ENCODE data around the gene ANAPC16. TPM values are rescaled to one million over a fixed set of nuclear protein-coding genes. Genes with fewer than 3 reads are reported as not detected.

Gene ANAPC16
- total and polyA plus RNA-seq, 2 experiments from 2014 or later = 77.5 to 126 TPM

DNA sequence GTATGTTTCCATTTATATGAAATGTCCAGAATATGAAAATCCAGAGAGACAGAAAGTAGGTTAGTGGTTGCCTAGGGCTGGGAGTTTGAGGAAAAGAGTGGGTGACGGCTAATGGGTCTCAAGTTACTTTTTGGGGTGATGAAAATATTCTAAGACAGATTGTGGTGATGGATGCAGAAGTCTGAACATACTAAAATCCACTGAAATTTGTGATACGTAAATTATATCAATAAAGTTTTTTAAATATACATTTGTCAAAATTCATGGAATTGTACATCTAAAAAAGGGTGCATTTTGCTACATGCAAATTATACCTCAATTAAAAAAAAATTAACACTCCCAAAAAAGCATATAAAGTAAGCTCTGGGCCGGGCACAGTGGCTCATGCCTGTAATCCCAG lies 67.3 kb downstream of the ANAPC16 start:
- 0 out of 2 replicates have a peak, but pooled peaks cover 4% of the 10 kb centered on the region for H3F3A ChIP-seq (replicated peaks; ENCODE audit: low read depth)
- H3K27me3 ChIP-seq (ENCODE audit: insufficient read depth) = no peaks in the 10 kb centered on the region
- H3K36me3 ChIP-seq (ENCODE audit: insufficient read depth) = no peaks in the 10 kb centered on the region
- no peak for TF ChIP-seq ZNF331 (CRISPR knock-in tag; IDR thresholded peaks at IDR 0.05; ENCODE audit: low read depth)
- no peak for TF ChIP-seq EZH2 (IDR thresholded peaks at IDR 0.05; ENCODE audit: low read depth, unreplicated experiment)
- TF ChIP-seq, protein P1, sequence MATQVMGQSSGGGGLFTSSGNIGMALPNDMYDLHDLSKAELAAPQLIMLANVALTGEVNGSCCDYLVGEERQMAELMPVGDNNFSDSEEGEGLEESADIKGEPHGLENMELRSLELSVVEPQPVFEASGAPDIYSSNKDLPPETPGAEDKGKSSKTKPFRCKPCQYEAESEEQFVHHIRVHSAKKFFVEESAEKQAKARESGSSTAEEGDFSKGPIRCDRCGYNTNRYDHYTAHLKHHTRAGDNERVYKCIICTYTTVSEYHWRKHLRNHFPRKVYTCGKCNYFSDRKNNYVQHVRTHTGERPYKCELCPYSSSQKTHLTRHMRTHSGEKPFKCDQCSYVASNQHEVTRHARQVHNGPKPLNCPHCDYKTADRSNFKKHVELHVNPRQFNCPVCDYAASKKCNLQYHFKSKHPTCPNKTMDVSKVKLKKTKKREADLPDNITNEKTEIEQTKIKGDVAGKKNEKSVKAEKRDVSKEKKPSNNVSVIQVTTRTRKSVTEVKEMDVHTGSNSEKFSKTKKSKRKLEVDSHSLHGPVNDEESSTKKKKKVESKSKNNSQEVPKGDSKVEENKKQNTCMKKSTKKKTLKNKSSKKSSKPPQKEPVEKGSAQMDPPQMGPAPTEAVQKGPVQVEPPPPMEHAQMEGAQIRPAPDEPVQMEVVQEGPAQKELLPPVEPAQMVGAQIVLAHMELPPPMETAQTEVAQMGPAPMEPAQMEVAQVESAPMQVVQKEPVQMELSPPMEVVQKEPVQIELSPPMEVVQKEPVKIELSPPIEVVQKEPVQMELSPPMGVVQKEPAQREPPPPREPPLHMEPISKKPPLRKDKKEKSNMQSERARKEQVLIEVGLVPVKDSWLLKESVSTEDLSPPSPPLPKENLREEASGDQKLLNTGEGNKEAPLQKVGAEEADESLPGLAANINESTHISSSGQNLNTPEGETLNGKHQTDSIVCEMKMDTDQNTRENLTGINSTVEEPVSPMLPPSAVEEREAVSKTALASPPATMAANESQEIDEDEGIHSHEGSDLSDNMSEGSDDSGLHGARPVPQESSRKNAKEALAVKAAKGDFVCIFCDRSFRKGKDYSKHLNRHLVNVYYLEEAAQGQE (IDR thresholded peaks at IDR 0.05; ENCODE audit: unreplicated experiment) = no peak
- TF ChIP-seq NANOG (IDR thresholded peaks at IDR 0.05; ENCODE audit: borderline replicate concordance) = no peak
- no peak for TF ChIP-seq CREB1 (CRISPR knock-in tag; IDR thresholded peaks at IDR 0.05; ENCODE audit: low read depth)
- TF ChIP-seq, protein P2, sequence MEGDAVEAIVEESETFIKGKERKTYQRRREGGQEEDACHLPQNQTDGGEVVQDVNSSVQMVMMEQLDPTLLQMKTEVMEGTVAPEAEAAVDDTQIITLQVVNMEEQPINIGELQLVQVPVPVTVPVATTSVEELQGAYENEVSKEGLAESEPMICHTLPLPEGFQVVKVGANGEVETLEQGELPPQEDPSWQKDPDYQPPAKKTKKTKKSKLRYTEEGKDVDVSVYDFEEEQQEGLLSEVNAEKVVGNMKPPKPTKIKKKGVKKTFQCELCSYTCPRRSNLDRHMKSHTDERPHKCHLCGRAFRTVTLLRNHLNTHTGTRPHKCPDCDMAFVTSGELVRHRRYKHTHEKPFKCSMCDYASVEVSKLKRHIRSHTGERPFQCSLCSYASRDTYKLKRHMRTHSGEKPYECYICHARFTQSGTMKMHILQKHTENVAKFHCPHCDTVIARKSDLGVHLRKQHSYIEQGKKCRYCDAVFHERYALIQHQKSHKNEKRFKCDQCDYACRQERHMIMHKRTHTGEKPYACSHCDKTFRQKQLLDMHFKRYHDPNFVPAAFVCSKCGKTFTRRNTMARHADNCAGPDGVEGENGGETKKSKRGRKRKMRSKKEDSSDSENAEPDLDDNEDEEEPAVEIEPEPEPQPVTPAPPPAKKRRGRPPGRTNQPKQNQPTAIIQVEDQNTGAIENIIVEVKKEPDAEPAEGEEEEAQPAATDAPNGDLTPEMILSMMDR (conservative IDR thresholded peaks at IDR 0.05; ENCODE audit: low read depth in 2 of 2) = no peak
- TF ChIP-seq EZH2phosphoT487 (IDR thresholded peaks at IDR 0.05; ENCODE audit: unreplicated experiment) = no peak
- TF ChIP-seq POLR2AphosphoS5 (IDR thresholded peaks at IDR 0.05; ENCODE audit: low read depth) = no peak
- TF ChIP-seq ZNF462 (CRISPR knock-in tag; IDR thresholded peaks at IDR 0.05) = no peak
- TF ChIP-seq JUNB (IDR thresholded peaks at IDR 0.05; ENCODE audit: unreplicated experiment) = no peak
- TF ChIP-seq STAT1 (IDR thresholded peaks at IDR 0.05; ENCODE audit: unreplicated experiment) = no peak
- TF ChIP-seq, protein P3, sequence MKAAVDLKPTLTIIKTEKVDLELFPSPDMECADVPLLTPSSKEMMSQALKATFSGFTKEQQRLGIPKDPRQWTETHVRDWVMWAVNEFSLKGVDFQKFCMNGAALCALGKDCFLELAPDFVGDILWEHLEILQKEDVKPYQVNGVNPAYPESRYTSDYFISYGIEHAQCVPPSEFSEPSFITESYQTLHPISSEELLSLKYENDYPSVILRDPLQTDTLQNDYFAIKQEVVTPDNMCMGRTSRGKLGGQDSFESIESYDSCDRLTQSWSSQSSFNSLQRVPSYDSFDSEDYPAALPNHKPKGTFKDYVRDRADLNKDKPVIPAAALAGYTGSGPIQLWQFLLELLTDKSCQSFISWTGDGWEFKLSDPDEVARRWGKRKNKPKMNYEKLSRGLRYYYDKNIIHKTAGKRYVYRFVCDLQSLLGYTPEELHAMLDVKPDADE (IDR thresholded peaks at IDR 0.05) = no peak
- no peak for TF ChIP-seq ZNF114 (CRISPR knock-in tag; IDR thresholded peaks at IDR 0.05)
- no peak overlapping the region for H3K4me3 ChIP-seq
- Mint-ChIP-seq H3K36me3 (ENCODE audit: low read depth) (no peaks in the 10 kb centered on the region; the same call in 2 of the 3 replicates), H3K4me3 (no peak overlapping the region), H3K27me3 (ENCODE audit: insufficient read depth, low read depth, poor library complexity) (peaks cover 4% of the 10 kb centered on the region), H3K4me1 (peaks cover 7% of the 10 kb centered on the region; the same call in 2 of the 3 replicates), H3K27ac (no peak overlapping the region), H3K9me3 (no peaks in the 10 kb centered on the region)
- H3K4me2 ChIP-seq = no peak overlapping the region
- no peaks in the 10 kb centered on the region for H3K79me2 ChIP-seq (replicated peaks; ENCODE audit: insufficient read depth)
- no peak for ATAC-seq
- no peak for DNase-seq (ENCODE audit: low spot score)
- peaks cover 4% of the 10 kb centered on the region; the same call in 1 of the 2 replicates for H3K4me1 ChIP-seq (ENCODE audit: insufficient read depth)
- H3K9me2 ChIP-seq (ENCODE audit: insufficient read depth) = no peaks in the 10 kb centered on the region
- H4K20me1 ChIP-seq (replicated peaks; ENCODE audit: insufficient read depth) = no peaks in the 10 kb centered on the region
- no peak overlapping the region for H3K27ac ChIP-seq (ENCODE audit: low read depth)
- no peak overlapping the region for H2AFZ ChIP-seq

Measured in GM23338 (cell line).